Measurements from ENCODE around the gene SLC39A11. TPM values are rescaled to one million over a fixed set of nuclear protein-coding genes. Genes with fewer than 3 reads are reported as not detected.

SLC39A11 gene
- total RNA-seq, 6 donors from 2014 or later, result 16.3 to 57.6 (median 29.5) TPM

DNA sequence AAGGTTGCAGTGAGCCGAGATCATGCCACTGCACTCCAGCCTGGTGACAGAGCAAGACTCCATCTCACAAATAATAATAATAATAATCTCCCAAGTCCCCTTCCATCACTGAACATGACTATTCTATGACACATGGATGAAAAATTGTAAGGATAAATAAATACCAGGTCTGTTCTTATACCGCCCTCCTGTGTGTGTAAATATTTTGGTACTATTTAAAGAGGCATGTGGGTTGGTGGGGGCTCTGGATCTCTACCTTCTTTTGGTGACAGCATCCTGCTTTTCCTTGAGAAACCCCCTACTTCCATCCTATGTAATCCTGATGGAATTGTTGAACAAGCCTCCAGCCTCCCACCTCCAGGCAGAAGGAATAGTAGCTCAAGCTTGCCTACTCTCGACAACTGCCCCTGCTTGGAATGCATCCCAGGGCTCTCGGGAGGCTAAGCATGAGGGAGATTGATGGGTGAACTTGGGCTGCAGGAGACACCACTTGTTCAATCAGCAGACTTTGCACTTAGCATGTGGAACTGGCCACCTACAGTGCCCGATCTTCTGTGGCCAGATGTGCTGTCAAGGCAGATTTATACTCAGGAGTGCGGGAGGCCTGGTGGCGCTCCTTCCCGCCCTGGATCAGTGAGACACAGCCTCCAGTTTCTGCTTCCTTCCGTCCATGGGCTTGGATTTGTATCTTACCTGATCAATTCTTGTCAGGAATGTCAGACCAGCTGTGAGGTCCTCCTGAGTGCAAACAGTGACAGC, 287.4 kb downstream of the SLC39A11 start:
- Histone ChIP-seq H3K27ac (no peak overlapping the region), H3K4me3 (no peak overlapping the region), H3K27me3 (no peaks in the 10 kb centered on the region), H3K4me1 (no peaks in the 10 kb centered on the region), H3K36me3 (no peaks in the 10 kb centered on the region), H3K9me3 (peaks cover 0 to 6% (median 5%) of the 10 kb centered on the region in 4 donors)
- WGBS, 2 donors, result 83 to 89% methylated on average over 9 of the region's 9 CpGs
- ATAC-seq (ENCODE audit: low FRiP score in 2 of 2), result no peak
- no peak for DNase-seq
- TF ChIP-seq CTCF (IDR thresholded peaks at IDR 0.05) (no peak), POLR2A (IDR thresholded peaks at IDR 0.05) (no peak), POLR2AphosphoS5 (IDR thresholded peaks at IDR 0.05) (no peak), EP300 (IDR thresholded peaks at IDR 0.05) (no peak)

DNA sequence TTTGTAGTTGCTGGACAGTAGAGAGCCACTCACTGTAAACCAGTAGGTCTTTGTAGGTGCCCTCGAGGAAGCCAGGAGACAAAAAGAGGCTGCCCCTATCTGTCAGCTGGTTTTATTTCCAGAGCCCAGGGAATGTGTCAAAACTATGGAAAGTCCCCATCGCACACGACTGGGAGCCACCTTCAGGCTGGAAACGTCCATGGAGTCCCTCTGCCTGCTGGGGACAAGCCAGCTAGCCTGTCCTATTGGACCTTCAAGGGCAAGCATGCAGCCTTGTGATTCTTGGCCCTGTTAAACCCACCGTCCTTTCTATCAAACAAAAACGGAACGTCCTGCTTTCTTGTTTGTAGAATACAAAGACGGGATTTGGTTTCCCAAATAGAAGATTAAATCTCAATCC, 289.8 kb downstream of the SLC39A11 start:
- peaks cover 0 to 22% (median 17%) of the 10 kb centered on the region in 4 donors for H3K9me3 ChIP-seq
- TF ChIP-seq POLR2AphosphoS5 (IDR thresholded peaks at IDR 0.05) (no peak), CTCF (IDR thresholded peaks at IDR 0.05) (no peak), EP300 (IDR thresholded peaks at IDR 0.05) (no peak), POLR2A (IDR thresholded peaks at IDR 0.05) (no peak)
- H3K36me3 ChIP-seq, result no peaks in the 10 kb centered on the region
- no peaks in the 10 kb centered on the region for H3K4me1 ChIP-seq
- WGBS, 2 donors, result 75 to 78% methylated on average over 8 of the region's 8 CpGs
- no peak overlapping the region for H3K27ac ChIP-seq
- DNase-seq (no peak), ATAC-seq (ENCODE audit: low FRiP score in 2 of 2) (no peak)
- no peak overlapping the region for H3K4me3 ChIP-seq
- no peaks in the 10 kb centered on the region for H3K27me3 ChIP-seq

DNA sequence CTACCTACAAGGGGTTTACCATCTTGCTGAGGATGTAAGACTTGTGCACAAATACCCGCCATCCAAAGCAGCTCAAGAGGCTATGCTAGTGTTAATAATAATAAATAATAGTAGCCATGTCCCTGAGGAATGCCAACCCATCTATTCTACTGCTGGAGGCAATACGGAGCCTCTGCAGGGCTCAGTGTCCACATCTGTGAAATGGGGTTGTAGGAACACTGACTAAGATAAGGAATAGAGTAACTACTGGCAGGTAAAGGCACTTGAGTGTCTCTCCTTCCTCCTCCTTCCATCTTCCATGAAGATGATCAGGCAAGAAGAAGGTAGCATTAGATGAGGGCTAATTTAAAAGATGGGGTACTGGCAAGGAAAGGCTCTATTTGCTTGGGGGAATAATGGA, 295.3 kb downstream of the SLC39A11 start:
- H3K9me3 ChIP-seq, result peaks cover 0 to 44% (median 21%) of the 10 kb centered on the region in 4 donors
- ATAC-seq (ENCODE audit: low FRiP score in 2 of 2), result no peak
- H3K36me3 ChIP-seq, result no peaks in the 10 kb centered on the region
- H3K27me3 ChIP-seq, result no peaks in the 10 kb centered on the region
- no peak for DNase-seq
- no peak overlapping the region for H3K4me3 ChIP-seq
- TF ChIP-seq CTCF (IDR thresholded peaks at IDR 0.05) (no peak), POLR2AphosphoS5 (IDR thresholded peaks at IDR 0.05) (no peak), POLR2A (IDR thresholded peaks at IDR 0.05) (no peak)
- H3K27ac ChIP-seq, result no peak overlapping the region
- WGBS, 2 donors, result 96 to 100% methylated on average over 2 of the region's 2 CpGs
- H3K4me1 ChIP-seq, result no peaks in the 10 kb centered on the region

GRCh38 chr17:72795941-72796340, 296.5 kb downstream of the SLC39A11 start:
- no peaks in the 10 kb centered on the region for H3K4me1 ChIP-seq
- no peaks in the 10 kb centered on the region for H3K27me3 ChIP-seq
- ATAC-seq (ENCODE audit: low FRiP score in 2 of 2) (no peak), DNase-seq (no peak)
- H3K27ac ChIP-seq, result no peak overlapping the region
- no peak overlapping the region for H3K4me3 ChIP-seq
- peaks cover 0 to 51% (median 21%) of the 10 kb centered on the region in 4 donors for H3K9me3 ChIP-seq
- no peak for TF ChIP-seq EP300 (IDR thresholded peaks at IDR 0.05)
- no peak for TF ChIP-seq CTCF (IDR thresholded peaks at IDR 0.05)
- no peak for TF ChIP-seq POLR2AphosphoS5 (IDR thresholded peaks at IDR 0.05)
- TF ChIP-seq POLR2A (IDR thresholded peaks at IDR 0.05), result no peak
- H3K36me3 ChIP-seq, result no peaks in the 10 kb centered on the region
- 90 to 96% methylated on average over 5 of the region's 5 CpGs for WGBS, 2 donors

DNA sequence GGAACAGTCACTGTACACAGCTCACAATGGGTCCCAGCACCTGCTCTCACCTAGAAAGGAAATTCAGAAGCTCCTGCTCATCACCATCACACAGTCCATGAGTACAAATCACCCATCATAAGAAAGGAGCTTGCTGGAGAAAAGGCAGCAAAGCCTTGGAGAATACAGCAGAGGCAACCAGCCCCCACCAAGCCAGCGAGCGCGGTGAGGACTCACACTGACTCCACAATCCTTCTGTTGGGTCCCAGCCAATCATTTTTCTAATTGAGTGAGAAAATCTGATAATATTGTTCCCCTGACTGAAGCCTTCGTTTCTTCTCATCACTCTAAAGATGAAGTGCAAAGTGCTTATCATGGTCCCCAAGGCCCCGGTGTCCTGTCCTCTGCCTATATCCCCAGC, 298.3 kb downstream of the SLC39A11 start:
- ATAC-seq (ENCODE audit: low FRiP score in 2 of 2) (no peak), DNase-seq (no peak)
- Histone ChIP-seq H3K27ac (no peak overlapping the region), H3K36me3 (no peaks in the 10 kb centered on the region), H3K4me1 (no peaks in the 10 kb centered on the region), H3K4me3 (no peak overlapping the region), H3K9me3 (peaks cover 0 to 35% (median 8%) of the 10 kb centered on the region in 4 donors), H3K27me3 (no peaks in the 10 kb centered on the region)
- WGBS, 2 donors, result 79 to 80% methylated on average over 5 of the region's 5 CpGs
- TF ChIP-seq POLR2AphosphoS5 (IDR thresholded peaks at IDR 0.05) (no peak), POLR2A (IDR thresholded peaks at IDR 0.05) (no peak), EP300 (IDR thresholded peaks at IDR 0.05) (no peak), CTCF (IDR thresholded peaks at IDR 0.05) (no peak)

All from upper lobe of left lung (tissue), 6 donors.